GM21447 (cell line): Measurements from ENCODE around the gene NEURL2.

ENCODE experiments used
- ATAC-seq: cut with Tn5 transposase; IDR thresholded peaks from one replicate; pipeline ENCODE4 v1.9.1; 2021; ENCODE audit not compliant: unreplicated experiment

The NEURL2 gene

GRCh38 chr20:45848421-45848820 is 42.6 kb downstream of the NEURL2 start:
- ATAC-seq: no peak

GRCh38 chr20:45845452-45845851 is 45.6 kb downstream of the NEURL2 start:
- no peak for ATAC-seq

GRCh38 chr20:45843506-45843905 is 47.5 kb downstream of the NEURL2 start:
- no peak for ATAC-seq

- peak; percentile 66 for ATAC-seq
Observed at GRCh38 chr20:45842169-45842812, 48.7 kb downstream of the NEURL2 start.

- ATAC-seq: no peak
Observed at GRCh38 chr20:45841407-45842129, 49.4 kb downstream of the NEURL2 start.

- no peak for ATAC-seq
Observed at GRCh38 chr20:45840700-45841198, 50.3 kb downstream of the NEURL2 start.
